Neural cell (in vitro differentiated cells): ENCODE results near the gene EVPL.

Experiments
- CTCF ChIP-seq: fragments of 450-650 bp; IDR thresholded peaks from 2 replicates; pipeline ENCODE4 v1.5.1; 2014; ENCODE audit warnings: antibody characterized with exemption, mild to moderate bottlenecking, moderate library complexity; ENCODE audit not compliant: poor library complexity, severe bottlenecking
- EZH2 ChIP-seq: fragments of 200-600, 300-800 bp; shearing (Covaris generic), sonication (generic); IDR thresholded peaks from 2 replicates; pipeline ENCODE4 v1.6.1; 2014; ENCODE audit warnings: antibody characterized with exemption, low read length, borderline replicate concordance, mild to moderate bottlenecking; ENCODE audit not compliant: insufficient read depth, poor library complexity, severe bottlenecking
- POLR2AphosphoS5 ChIP-seq: IDR thresholded peaks from 2 replicates; pipeline ENCODE4 v1.6.1; 2012
- REST ChIP-seq: IDR thresholded peaks from 2 replicates; pipeline ENCODE4 v1.6.1; 2012; ENCODE audit warnings: borderline replicate concordance
- SMC3 ChIP-seq: fragments of 450-650 bp; conservative IDR thresholded peaks from 2 replicates; pipeline ENCODE4 v1.6.1; 2014; ENCODE audit warnings: antibody characterized with exemption, mild to moderate bottlenecking, moderate library complexity; ENCODE audit not compliant: poor library complexity
- TAF1 ChIP-seq: IDR thresholded peaks from 2 replicates; pipeline ENCODE4 v1.6.1; 2012; ENCODE audit warnings: low read depth

- TF ChIP-seq CTCF (no peak), SMC3 (no peak), TAF1 (no peak), EZH2 (no peak), REST (no peak), POLR2AphosphoS5 (no peak)
Measured at GRCh38 chr17:75975757-75976174, 51.3 kb downstream of the EVPL start.
